ENCODE data around the gene MDFIC2. TPM values are rescaled to one million over a fixed set of nuclear protein-coding genes. Genes with fewer than 3 reads are reported as not detected.
"Not testable (repeated sequence)": the region's sequence is repeated elsewhere in the genome, so short reads cannot be mapped to it uniquely, and the experiment has no call there.

Gene MDFIC2
- total and polyA plus RNA-seq, 2 experiments from 2014 or later, result not detected

DNA sequence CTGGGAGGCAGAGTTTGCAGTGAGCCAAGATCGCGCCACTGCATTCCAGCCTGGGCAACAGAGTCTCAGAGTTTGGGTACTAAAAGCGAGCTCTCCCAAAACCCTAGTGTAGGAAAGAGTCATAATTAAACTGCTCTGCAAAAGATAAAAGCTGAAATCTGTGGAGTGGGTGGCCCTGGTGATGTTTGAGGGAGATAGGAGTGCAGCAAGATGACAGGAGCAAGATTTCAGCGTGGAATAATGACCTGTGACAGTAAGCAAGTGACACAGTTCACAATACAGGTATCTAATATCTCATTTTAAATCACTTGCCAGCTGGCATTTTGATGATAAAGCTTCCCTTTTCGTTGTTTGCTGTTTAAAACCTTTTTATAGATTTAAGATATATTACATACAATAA, 79.3 kb downstream of the MDFIC2 start:
- Histone ChIP-seq H3K27me3 (no peaks in the 10 kb centered on the region), H3K4me1 (ENCODE audit: low read depth) (no peaks in the 10 kb centered on the region), H3K27ac (no peak overlapping the region), H3K36me3 (no peaks in the 10 kb centered on the region), H3K4me3 (no peak overlapping the region), H3K9me3 (ENCODE audit: low read depth) (no peaks in the 10 kb centered on the region)
- no peak for DNase-seq (ENCODE audit: low read depth in 1 of 2, low spot score in 1 of 2)
- TF ChIP-seq CTCF (IDR thresholded peaks at IDR 0.05; ENCODE audit: low read depth, low read length), result no peak

GRCh38 chr3:70231266-70231701, 81.2 kb downstream of the MDFIC2 start:
- no peak for TF ChIP-seq CTCF (IDR thresholded peaks at IDR 0.05; ENCODE audit: low read depth, low read length)
- no peaks in the 10 kb centered on the region for H3K36me3 ChIP-seq
- H3K27me3 ChIP-seq, result no peaks in the 10 kb centered on the region
- H3K4me3 ChIP-seq, result no peak overlapping the region
- no peak overlapping the region for H3K27ac ChIP-seq
- H3K9me3 ChIP-seq (ENCODE audit: low read depth), result no peaks in the 10 kb centered on the region
- DNase-seq (ENCODE audit: low read depth in 1 of 2, low spot score in 1 of 2), result no peak
- no peaks in the 10 kb centered on the region for H3K4me1 ChIP-seq (ENCODE audit: low read depth)

DNA sequence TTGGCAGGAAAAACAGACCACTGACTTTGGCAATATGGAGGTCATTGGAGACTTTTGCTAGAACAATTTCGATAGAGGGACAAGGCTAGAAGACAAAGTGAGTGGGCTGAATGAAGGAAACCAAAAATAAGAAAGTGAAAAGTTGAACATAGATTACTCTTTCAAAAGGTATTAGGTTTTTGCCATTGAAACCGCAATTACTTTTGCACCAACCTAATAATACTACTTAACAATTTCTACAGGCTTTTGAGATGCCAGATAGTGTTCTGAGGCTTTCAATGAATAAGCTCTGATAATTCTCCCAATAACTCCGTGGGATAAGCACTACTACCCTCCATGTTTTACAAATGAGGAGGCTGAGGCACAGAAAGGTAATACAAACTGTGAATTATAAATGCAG, 85.0 kb downstream of the MDFIC2 start:
- H3K9me3 ChIP-seq (ENCODE audit: low read depth), result no peaks in the 10 kb centered on the region
- DNase-seq (ENCODE audit: low read depth in 1 of 2, low spot score in 1 of 2), result no peak
- H3K4me3 ChIP-seq, result no peak overlapping the region
- no peaks in the 10 kb centered on the region for H3K27me3 ChIP-seq
- no peaks in the 10 kb centered on the region for H3K4me1 ChIP-seq (ENCODE audit: low read depth)
- TF ChIP-seq CTCF (IDR thresholded peaks at IDR 0.05; ENCODE audit: low read depth, low read length), result no peak
- H3K36me3 ChIP-seq, result no peaks in the 10 kb centered on the region
- no peak overlapping the region for H3K27ac ChIP-seq

GRCh38 chr3:70225146-70225545, 87.3 kb downstream of the MDFIC2 start:
- Histone ChIP-seq H3K36me3 (no peaks in the 10 kb centered on the region), H3K27me3 (no peaks in the 10 kb centered on the region), H3K9me3 (ENCODE audit: low read depth) (no peaks in the 10 kb centered on the region), H3K27ac (no peak overlapping the region), H3K4me3 (no peak overlapping the region), H3K4me1 (ENCODE audit: low read depth) (no peaks in the 10 kb centered on the region)
- no peak for DNase-seq (ENCODE audit: low read depth in 1 of 2, low spot score in 1 of 2)
- TF ChIP-seq CTCF (IDR thresholded peaks at IDR 0.05; ENCODE audit: low read depth, low read length), result no peak

- no peak overlapping the region for H3K27ac ChIP-seq
- DNase-seq (ENCODE audit: low read depth in 1 of 2, low spot score in 1 of 2), result no peak
- no peak overlapping the region for H3K4me3 ChIP-seq
- no peaks in the 10 kb centered on the region for H3K36me3 ChIP-seq
- H3K9me3 ChIP-seq (ENCODE audit: low read depth), result no peaks in the 10 kb centered on the region
- TF ChIP-seq CTCF (IDR thresholded peaks at IDR 0.05; ENCODE audit: low read depth, low read length), result no peak
- no peaks in the 10 kb centered on the region for H3K4me1 ChIP-seq (ENCODE audit: low read depth)
- no peaks in the 10 kb centered on the region for H3K27me3 ChIP-seq
Observed at GRCh38 chr3:70224337-70224736, 88.1 kb downstream of the MDFIC2 start.

- Histone ChIP-seq H3K36me3 (no peaks in the 10 kb centered on the region), H3K27ac (no peak overlapping the region), H3K27me3 (no peaks in the 10 kb centered on the region), H3K4me1 (ENCODE audit: low read depth) (no peaks in the 10 kb centered on the region), H3K4me3 (no peak overlapping the region), H3K9me3 (ENCODE audit: low read depth) (no peaks in the 10 kb centered on the region)
- TF ChIP-seq CTCF (IDR thresholded peaks at IDR 0.05; ENCODE audit: low read depth, low read length), result no peak
- DNase-seq (ENCODE audit: low read depth in 1 of 2, low spot score in 1 of 2), result no peak
Observed at GRCh38 chr3:70218471-70218870, 94.0 kb downstream of the MDFIC2 start.

- H3K27ac ChIP-seq; H3K27me3 ChIP-seq; H3K4me3 ChIP-seq; H3K4me1 ChIP-seq (ENCODE audit: low read depth); H3K9me3 ChIP-seq (ENCODE audit: low read depth); H3K36me3 ChIP-seq; DNase-seq (ENCODE audit: low read depth in 1 of 2, low spot score in 1 of 2): not testable (repeated sequence)
Observed at GRCh38 chr3:70211274-70211673, 101.2 kb downstream of the MDFIC2 start.
